Measurements from ENCODE around the gene SEMA5A. TPM values are rescaled to one million over a fixed set of nuclear protein-coding genes. Genes with fewer than 3 reads are reported as not detected.

The SEMA5A gene
- total RNA-seq, 2 donors from 2014 or later, result 13.3 to 17.6 TPM

DNA sequence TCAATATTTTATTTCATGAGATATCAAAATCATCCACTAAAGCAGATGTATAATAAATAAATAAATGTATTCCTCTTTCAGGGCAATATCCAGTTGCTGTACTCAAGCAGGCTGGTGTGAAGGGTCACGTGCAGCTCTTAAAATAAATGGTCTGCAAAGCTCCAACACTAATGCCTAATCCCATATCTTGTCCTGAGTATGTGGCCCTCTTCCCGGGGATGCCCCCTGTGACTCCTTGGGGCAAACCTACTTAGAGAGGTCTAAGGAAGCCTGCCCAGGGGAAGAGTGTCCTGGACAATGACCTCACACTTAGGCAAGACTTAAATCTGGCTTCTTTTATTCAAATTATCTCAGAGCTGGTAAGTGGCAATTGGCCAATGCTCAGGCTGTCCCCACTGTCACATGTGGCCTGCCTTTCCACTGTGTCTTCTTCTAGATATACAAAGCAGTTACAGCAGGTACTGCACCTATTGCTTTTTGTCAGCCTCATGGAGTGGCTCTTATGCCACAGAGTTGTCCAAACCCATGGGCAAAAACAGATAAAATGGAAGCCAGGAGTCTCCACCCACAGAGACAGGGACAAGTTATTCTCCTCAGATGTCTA lies 55.3 kb downstream of the SEMA5A start:
- ATAC-seq (ENCODE audit: insufficient number of reproducible peaks, low FRiP score, low read depth) (no peak), DNase-seq (ENCODE audit: low spot score) (no peak)
- Histone ChIP-seq H3K4me3 (no peak overlapping the region), H3K9me3 (no peaks in the 10 kb centered on the region), H3K36me3 (no peaks in the 10 kb centered on the region), H3K4me1 (ENCODE audit: control insufficient read depth in 1 of 2, low read depth in 2 of 2) (no peaks in the 10 kb centered on the region), H3K27me3 (replicated peaks; ENCODE audit: insufficient read depth) (no peaks in the 10 kb centered on the region), H3K27ac (no peak overlapping the region)
- TF ChIP-seq CTCF (IDR thresholded peaks at IDR 0.05), result no peak

DNA sequence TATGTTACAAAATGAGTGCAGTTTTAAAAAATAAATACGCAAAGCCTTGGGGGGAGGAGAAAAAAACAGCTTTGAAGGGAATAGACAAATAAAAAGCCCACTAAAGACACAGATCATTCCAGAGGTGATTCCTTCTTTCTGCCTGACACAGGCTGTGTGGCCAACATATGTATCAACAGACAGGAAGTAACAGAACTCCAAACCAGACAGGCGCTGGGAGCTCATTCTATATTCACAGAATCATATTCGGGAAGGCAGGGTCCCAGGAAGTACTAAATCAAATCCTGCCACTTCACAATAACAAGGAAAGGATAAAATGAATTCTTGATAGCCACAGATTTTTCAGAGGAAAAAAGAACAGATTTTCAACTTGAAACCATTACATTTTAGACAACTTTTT lies 62.1 kb downstream of the SEMA5A start:
- H3K27ac ChIP-seq, result no peak overlapping the region
- TF ChIP-seq CTCF (IDR thresholded peaks at IDR 0.05), result no peak
- no peak for ATAC-seq (ENCODE audit: insufficient number of reproducible peaks, low FRiP score, low read depth)
- H3K36me3 ChIP-seq, result no peaks in the 10 kb centered on the region
- H3K4me1 ChIP-seq (ENCODE audit: control insufficient read depth in 1 of 2, low read depth in 2 of 2), result peaks cover 0 to 4% of the 10 kb centered on the region in 2 donors
- no peak for DNase-seq (ENCODE audit: low spot score)
- H3K9me3 ChIP-seq, result no peaks in the 10 kb centered on the region
- no peak overlapping the region for H3K4me3 ChIP-seq
- no peaks in the 10 kb centered on the region for H3K27me3 ChIP-seq (replicated peaks; ENCODE audit: insufficient read depth)

DNA sequence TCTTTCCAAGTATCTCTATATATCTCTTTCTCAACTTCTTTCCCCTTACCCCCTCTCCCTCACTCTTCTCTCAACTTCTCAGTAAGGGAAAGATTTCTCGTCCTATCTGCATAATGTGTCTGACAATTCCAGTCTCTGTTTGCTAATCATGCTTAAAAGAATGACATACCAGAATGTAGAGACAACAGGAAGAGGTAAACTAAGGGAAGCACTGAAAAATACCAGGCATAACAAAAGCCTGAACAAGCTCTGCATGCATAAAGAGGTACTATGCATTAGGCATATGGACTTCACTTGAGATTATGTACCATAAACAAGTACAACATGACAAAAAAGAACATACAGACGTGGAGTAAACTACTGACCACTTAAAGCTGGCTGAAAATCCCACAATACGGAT lies 62.6 kb downstream of the SEMA5A start:
- DNase-seq (ENCODE audit: low spot score) (no peak), ATAC-seq (ENCODE audit: insufficient number of reproducible peaks, low FRiP score, low read depth) (no peak)
- H3K4me1 ChIP-seq (ENCODE audit: control insufficient read depth in 1 of 2, low read depth in 2 of 2), result peaks cover 0 to 4% of the 10 kb centered on the region in 2 donors
- H3K9me3 ChIP-seq, result peaks cover 2% of the 10 kb centered on the region
- no peak for TF ChIP-seq CTCF (IDR thresholded peaks at IDR 0.05)
- H3K27ac ChIP-seq, result no peak overlapping the region
- no peaks in the 10 kb centered on the region for H3K36me3 ChIP-seq
- no peak overlapping the region for H3K4me3 ChIP-seq
- H3K27me3 ChIP-seq (replicated peaks; ENCODE audit: insufficient read depth), result no peaks in the 10 kb centered on the region

DNA sequence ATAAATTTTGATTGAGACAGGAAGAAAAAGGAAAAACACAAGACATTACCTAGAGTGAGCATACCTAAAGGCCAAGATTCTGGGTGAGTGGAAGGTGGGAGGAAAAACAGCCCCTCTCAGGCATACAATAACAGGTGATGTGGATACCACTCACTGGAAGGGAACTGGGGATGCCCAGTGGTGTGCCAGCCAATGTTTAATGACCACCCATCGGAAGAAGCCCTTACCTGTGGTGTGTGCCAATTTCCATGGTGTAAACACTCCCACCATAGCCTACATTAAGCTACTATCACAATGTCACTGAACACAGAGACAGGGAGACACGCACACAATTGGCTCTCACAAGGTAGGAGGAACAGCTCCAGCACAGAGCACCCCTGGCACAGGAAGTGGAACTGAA lies 63.5 kb downstream of the SEMA5A start:
- no peak for ATAC-seq (ENCODE audit: insufficient number of reproducible peaks, low FRiP score, low read depth)

DNA sequence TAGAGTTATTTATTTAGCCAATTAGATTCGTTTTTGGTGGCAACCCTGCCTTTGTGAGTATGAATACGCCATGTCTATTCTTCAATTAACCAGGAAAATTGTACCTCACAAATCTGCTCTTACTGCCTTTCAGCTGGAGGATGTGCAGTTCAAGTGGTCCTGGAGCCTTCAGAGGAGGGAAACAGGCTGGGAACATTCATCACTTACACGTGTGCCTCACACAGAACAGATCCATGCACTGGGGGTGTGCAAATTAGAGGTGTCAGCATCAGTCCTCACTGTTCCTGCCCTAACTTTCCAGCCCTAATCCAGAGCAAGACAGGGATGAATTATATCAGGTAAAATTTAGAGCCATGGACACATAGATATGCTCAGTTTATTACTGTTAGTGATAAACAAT lies 65.4 kb downstream of the SEMA5A start:
- Histone ChIP-seq H3K36me3 (no peaks in the 10 kb centered on the region), H3K4me3 (no peak overlapping the region), H3K27ac (no peak overlapping the region), H3K9me3 (peaks cover 16% of the 10 kb centered on the region), H3K4me1 (ENCODE audit: control insufficient read depth in 1 of 2, low read depth in 2 of 2) (peaks cover 0 to 4% of the 10 kb centered on the region in 2 donors), H3K27me3 (replicated peaks; ENCODE audit: insufficient read depth) (no peaks in the 10 kb centered on the region)
- TF ChIP-seq CTCF (IDR thresholded peaks at IDR 0.05), result no peak
- ATAC-seq (ENCODE audit: insufficient number of reproducible peaks, low FRiP score, low read depth), result no peak
- DNase-seq (ENCODE audit: low spot score), result no peak

More for the DNA sequence above, 63.5 kb downstream of the SEMA5A start:
- Histone ChIP-seq H3K9me3 (peaks cover 11% of the 10 kb centered on the region), H3K4me1 (ENCODE audit: control insufficient read depth in 1 of 2, low read depth in 2 of 2) (peaks cover 0 to 4% of the 10 kb centered on the region in 2 donors), H3K27me3 (replicated peaks; ENCODE audit: insufficient read depth) (no peaks in the 10 kb centered on the region), H3K27ac (no peak overlapping the region), H3K36me3 (no peaks in the 10 kb centered on the region), H3K4me3 (no peak overlapping the region)
- no peak for TF ChIP-seq CTCF (IDR thresholded peaks at IDR 0.05)
- no peak for DNase-seq (ENCODE audit: low spot score)
